22Rv1 (cell line): ENCODE results near the gene MEA1.

Experiments used
- H3K27ac ChIP-seq: fragments of 450-650 bp; 2 replicates; pipeline ENCODE4 v1.5.1; 2017
- ZFX ChIP-seq: fragments of 450-650 bp; IDR thresholded peaks from 2 replicates; pipeline ENCODE4 v1.6.1; 2017; ENCODE audit warnings: antibody characterized with exemption, borderline replicate concordance
- TF ChIP-seq, protein P1 (sequence below): fragments of 450-650 bp; IDR thresholded peaks from 2 replicates; pipeline ENCODE4 v1.5.1; 2017; ENCODE audit warnings: mild to moderate bottlenecking

MEA1 gene

DNA sequence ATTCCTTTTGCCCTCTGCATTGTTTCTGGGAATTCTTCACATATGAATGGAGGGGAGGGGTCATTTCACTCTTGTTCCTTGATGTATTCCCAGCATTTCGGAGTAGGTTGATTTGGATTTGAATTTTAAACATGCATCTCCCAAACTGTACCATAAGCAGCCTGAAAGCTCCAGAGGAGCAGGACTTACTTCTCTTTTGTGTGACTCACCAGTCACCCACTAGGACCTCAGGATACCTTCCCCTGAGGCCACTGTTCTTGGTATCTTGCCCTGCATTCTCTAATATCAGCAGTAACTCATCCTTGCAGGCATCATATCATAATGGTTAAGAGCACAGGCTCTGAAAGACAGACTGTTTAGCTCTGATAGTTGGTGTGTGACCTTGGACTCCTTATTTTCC is 44.8 kb upstream of the MEA1 start:
- H3K27ac ChIP-seq, result peak overlapping the region; percentile 67

DNA sequence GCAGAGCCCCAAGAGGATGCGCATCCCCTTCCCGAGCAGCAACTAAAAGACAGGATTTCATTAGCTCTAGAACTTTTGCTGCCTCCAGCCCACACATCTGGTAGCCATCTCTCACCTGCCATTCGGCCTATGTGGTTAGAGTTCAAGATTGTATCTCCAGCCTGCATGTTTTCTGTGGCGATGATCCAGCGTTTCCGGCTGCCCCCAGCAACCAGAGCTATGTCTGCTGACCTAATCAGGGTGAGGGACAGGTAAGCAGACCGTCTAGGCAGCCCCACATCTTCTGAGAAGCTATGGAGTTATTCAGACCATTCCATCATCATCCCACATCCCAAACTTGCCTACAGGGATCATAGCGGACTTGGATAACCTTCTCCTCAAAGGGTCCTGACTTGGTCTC is 42.2 kb upstream of the MEA1 start:
- TF ChIP-seq ZFX, result no peak
- TF ChIP-seq, protein P1, sequence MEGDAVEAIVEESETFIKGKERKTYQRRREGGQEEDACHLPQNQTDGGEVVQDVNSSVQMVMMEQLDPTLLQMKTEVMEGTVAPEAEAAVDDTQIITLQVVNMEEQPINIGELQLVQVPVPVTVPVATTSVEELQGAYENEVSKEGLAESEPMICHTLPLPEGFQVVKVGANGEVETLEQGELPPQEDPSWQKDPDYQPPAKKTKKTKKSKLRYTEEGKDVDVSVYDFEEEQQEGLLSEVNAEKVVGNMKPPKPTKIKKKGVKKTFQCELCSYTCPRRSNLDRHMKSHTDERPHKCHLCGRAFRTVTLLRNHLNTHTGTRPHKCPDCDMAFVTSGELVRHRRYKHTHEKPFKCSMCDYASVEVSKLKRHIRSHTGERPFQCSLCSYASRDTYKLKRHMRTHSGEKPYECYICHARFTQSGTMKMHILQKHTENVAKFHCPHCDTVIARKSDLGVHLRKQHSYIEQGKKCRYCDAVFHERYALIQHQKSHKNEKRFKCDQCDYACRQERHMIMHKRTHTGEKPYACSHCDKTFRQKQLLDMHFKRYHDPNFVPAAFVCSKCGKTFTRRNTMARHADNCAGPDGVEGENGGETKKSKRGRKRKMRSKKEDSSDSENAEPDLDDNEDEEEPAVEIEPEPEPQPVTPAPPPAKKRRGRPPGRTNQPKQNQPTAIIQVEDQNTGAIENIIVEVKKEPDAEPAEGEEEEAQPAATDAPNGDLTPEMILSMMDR, result no peak
- no peak overlapping the region for H3K27ac ChIP-seq

More for the DNA sequence above, 44.8 kb upstream of the MEA1 start:
- TF ChIP-seq, protein P1, result no peak
- no peak for TF ChIP-seq ZFX

DNA sequence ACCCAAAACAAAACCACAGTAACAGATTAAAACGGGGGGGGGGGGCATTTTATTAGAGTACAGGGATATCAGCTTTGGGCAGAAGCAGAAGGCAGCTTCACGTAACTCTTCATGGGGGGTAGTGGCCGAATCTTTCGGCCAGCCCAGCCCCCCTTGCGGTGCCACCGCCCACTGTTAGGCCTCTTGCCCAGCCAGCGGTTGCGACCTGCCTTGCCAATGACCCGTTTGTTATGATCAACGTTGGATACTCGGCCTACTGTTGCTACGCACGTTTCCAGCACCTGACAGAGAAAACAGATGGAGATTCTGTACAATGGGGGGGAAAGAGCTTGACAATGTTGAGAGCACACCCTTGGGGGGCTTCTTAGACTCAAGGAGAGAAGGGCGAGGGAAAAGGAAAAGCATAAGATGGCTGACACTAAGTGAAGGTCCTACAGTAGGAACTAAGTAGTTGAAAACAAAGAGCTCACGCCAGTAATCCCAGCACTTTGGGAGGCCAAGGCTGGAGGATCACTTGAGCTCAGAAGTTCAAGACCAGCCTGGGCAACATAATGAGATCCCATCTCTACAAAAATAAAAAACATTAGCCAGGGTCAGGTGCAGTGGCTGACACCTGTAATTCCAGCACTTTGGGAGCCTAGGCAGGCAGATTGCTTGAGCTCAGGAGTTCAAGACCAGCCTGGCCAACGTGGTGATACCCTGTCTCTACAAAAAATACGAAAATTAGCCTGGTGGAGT is 40.6 kb upstream of the MEA1 start:
- TF ChIP-seq, protein P1, result no peak
- no peak for TF ChIP-seq ZFX
- H3K27ac ChIP-seq, result peak overlapping the region; percentile 80

DNA sequence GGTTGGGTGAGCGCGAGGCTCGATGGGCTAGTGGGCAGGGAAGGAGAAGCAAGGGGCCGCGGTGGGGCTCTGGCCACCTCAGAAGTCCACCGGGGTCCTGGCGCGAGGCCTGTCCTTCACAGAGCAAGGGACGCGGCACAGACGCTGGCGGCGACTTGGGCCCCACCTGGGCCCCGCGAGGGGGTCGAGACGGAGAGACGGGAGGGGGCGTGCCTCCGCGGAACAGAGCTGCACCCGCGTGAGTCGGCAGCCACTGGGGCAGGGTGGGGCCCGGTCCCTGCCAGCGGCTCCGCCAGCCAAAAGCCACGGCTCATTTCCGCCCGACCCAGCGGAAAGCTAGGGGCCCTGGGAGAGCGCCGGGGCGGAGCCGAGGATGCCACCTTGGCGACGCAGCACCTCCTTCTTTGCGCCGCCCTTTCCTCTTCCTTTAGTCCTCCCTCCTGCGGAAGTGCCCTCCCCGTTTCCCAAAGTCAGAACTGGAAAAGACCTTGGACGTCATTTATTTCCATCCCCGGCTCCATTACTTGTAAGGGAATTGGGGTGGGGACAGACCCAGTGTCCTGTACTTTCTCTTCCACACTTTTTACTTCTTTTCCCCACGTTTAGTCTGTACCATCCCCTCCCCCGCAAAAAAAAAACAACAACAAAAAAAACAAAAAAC is 39.9 kb upstream of the MEA1 start, which contains the start of gene CUL7:
Gene CUL7, minus strand, starts transcription at position 307 of the 661 bp plus-strand sequence. CDS start 1,063 bp downstream, outside the sequence.
- peak within 1 kb of the TSS; percentile 80 for H3K27ac ChIP-seq
- TF ChIP-seq ZFX, result no peak
- TF ChIP-seq, protein P1, result no peak

DNA sequence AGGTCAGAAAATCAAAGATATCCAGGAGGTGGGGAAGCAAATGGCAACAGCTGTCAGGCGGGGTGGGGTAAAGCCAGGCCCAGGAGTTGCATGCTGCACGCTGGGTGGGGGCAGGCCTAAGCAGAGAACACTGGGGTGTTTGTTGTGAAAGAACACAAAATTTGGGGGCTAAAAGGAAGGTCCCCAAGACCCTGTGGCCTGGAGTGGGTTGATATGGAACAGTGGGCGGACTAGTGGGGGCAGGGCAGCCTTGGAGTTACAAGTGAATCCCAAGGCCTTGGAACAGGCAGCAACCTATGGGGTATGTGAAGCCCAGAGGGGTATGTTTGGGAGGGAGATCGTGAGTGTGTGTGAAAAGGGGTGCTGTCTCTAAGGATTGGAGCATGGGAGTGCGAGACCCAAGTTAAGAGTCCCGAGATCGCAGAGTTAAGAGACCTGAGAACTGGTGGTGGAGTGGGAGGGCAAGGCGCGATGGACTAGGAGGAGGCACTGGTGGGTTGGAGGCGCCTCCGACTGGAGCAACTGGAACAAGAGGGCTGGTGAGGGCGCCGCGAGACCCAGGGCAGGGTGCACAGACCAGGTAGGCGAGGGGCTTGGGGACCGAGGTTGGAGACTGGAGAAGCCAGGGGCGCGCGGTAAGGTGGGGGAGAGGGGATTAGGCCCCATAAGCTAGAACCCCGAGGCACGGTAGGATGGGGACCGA is 39.2 kb upstream of the MEA1 start:
- TF ChIP-seq, protein P1, result no peak
- no peak for TF ChIP-seq ZFX
- H3K27ac ChIP-seq, result peak overlapping the region; percentile 80

DNA sequence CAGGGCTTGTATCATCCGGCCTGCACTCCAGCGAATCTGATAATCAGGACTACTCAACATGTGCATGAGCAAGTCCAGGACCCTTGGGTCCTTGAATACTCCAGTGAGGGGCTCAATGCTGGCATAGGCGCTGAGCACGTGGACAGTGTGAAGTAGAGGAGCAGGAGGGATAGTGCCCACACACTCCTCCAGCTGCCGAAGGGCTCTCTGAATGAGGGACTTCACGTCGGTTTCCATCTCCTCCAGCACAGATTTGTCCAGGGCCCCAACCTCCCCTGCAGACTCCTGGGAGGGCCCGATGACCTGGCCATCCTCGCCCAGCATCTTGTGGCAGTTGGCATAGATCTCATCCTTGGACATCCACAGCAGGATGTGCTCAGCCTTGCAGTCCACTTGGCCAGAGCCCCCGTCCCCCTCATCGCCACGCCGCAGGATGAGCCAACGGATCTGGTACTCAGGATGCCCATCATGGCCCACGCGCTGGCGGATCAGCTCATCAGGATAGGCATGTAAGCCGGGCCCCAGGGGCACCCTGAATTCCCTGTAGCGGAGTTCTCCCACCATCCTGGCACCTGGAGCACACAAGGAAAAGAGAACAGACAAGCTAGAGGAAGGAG is 38.6 kb upstream of the MEA1 start:
- peak overlapping the region; percentile 80 for H3K27ac ChIP-seq
- TF ChIP-seq ZFX, result no peak
- TF ChIP-seq, protein P1, result no peak
